OCI-LY3 (cell line): ENCODE data around the gene DNMT1.

Experiments used
- EZH2phosphoT487 ChIP-seq: fragments of 200-600 bp; shearing (Covaris generic); IDR thresholded peaks from 2 replicates; pipeline ENCODE4 v1.6.1; 2018; ENCODE audit warnings: antibody characterized with exemption, mixed run types, low read depth
- TF ChIP-seq, protein P1 (sequence below): fragments of 200-600, 300-600 bp; sonication (generic); IDR thresholded peaks from 2 replicates; pipeline ENCODE4 v1.5.1; 2014; ENCODE audit warnings: antibody characterized with exemption, low read length, low read depth

DNA sequence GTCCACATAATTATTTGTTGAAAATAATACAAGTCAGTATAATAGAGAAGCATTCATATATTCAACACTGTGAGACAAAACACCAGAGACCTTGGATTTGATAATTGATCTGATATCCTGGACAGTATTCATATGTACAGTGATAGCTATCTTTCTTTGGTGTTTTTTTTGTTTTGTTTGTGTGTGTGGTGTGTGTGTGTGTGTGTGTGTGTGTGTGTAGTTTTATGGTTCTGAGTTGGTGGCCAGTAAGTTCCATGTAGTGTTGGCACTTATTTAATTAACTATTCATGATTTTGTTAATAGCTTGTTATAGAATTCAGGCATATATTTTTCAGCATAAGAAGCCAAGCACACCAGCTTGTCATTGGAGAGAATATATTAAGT lies 90.6 kb downstream of the DNMT1 start:
- TF ChIP-seq, protein P1, sequence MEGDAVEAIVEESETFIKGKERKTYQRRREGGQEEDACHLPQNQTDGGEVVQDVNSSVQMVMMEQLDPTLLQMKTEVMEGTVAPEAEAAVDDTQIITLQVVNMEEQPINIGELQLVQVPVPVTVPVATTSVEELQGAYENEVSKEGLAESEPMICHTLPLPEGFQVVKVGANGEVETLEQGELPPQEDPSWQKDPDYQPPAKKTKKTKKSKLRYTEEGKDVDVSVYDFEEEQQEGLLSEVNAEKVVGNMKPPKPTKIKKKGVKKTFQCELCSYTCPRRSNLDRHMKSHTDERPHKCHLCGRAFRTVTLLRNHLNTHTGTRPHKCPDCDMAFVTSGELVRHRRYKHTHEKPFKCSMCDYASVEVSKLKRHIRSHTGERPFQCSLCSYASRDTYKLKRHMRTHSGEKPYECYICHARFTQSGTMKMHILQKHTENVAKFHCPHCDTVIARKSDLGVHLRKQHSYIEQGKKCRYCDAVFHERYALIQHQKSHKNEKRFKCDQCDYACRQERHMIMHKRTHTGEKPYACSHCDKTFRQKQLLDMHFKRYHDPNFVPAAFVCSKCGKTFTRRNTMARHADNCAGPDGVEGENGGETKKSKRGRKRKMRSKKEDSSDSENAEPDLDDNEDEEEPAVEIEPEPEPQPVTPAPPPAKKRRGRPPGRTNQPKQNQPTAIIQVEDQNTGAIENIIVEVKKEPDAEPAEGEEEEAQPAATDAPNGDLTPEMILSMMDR = no peak
- TF ChIP-seq EZH2phosphoT487 = no peak
